Right ventricle myocardium superior (tissue), 1 donor: ENCODE measurements around the gene MSL3B.

Experiments used
- ATAC-seq: fragments of 200-7000 bp; cut with Tn5 transposase; one replicate; pipeline ENCODE4 v1.9.1; 2020; ENCODE audit warnings: mild to moderate bottlenecking; ENCODE audit not compliant: poor library complexity
- DNase-seq: peaks from one replicate; pipeline ENCODE4 v3.0.0-alpha.2; 2020
- intact Hi-C: fragments of 100-400 bp; cut with DNase I; formaldehyde crosslinking; loops from one replicate; pipeline ENCODE4 v1.11.2; 2022
- donor health status: DM: no; HTN: yes; CAD: no; lungs with severe emphysema.

The MSL3B gene

GRCh38 chr2:233838251-233838650 is 29.9 kb downstream of the MSL3B start:
- DNase-seq = no peak
- ATAC-seq = no peak
- intact Hi-C loops = no loop called here

- DNase-seq (no peak), ATAC-seq (no peak)
- intact Hi-C loops = no loop called here
Observed at GRCh38 chr2:233837694-233838229, 30.4 kb downstream of the MSL3B start.

- DNase-seq = no peak
- no peak for ATAC-seq
- intact Hi-C loops = no loop called here
Observed at GRCh38 chr2:233836359-233836758, 31.8 kb downstream of the MSL3B start.

- ATAC-seq (no peak), DNase-seq (no peak)
- intact Hi-C loops = no loop called here
Observed at GRCh38 chr2:233835230-233836186, 32.7 kb downstream of the MSL3B start.

GRCh38 chr2:233833345-233833744 is 34.8 kb downstream of the MSL3B start:
- ATAC-seq (no peak), DNase-seq (no peak)
- intact Hi-C loops = no loop called here

- no peak for ATAC-seq
- intact Hi-C loops = no loop called here
- no peak for DNase-seq
Observed at GRCh38 chr2:233832869-233833311, 35.3 kb downstream of the MSL3B start.

GRCh38 chr2:233832414-233832813 is 35.8 kb downstream of the MSL3B start:
- intact Hi-C loops = no loop called here
- DNase-seq (no peak), ATAC-seq (no peak)

GRCh38 chr2:233831861-233832260 is 36.3 kb downstream of the MSL3B start:
- intact Hi-C loops = no loop called here
- no peak for DNase-seq
- no peak for ATAC-seq

GRCh38 chr2:233831011-233831721 is 37.0 kb downstream of the MSL3B start:
- intact Hi-C loops = no loop called here
- ATAC-seq (no peak), DNase-seq (no peak)

GRCh38 chr2:233830111-233830802 is 37.9 kb downstream of the MSL3B start:
- DNase-seq = no peak
- intact Hi-C loops = no loop called here
- ATAC-seq = no peak

GRCh38 chr2:233829193-233830110 is 38.7 kb downstream of the MSL3B start:
- intact Hi-C loops = no loop called here
- DNase-seq (no peak), ATAC-seq (no peak)

GRCh38 chr2:233828546-233829192 is 39.5 kb downstream of the MSL3B start:
- ATAC-seq = no peak
- DNase-seq = no peak
- intact Hi-C loops = no loop called here

- no peak for ATAC-seq
- no peak for DNase-seq
- intact Hi-C loops = no loop called here
Observed at GRCh38 chr2:233824373-233824772, 43.8 kb downstream of the MSL3B start.

- ATAC-seq (no peak), DNase-seq (no peak)
- intact Hi-C loops = no loop called here
Observed at GRCh38 chr2:233823731-233824121, 44.5 kb downstream of the MSL3B start.

GRCh38 chr2:233822781-233823730 is 45.1 kb downstream of the MSL3B start:
- ATAC-seq (no peak), DNase-seq (no peak)
- intact Hi-C loops = no loop called here

- intact Hi-C loops = no loop called here
- ATAC-seq (no peak), DNase-seq (no peak)
Observed at GRCh38 chr2:233822101-233822771, 46.0 kb downstream of the MSL3B start.
